ENCODE measurements around the gene EME2.
A peak's percentile ranks its signal among the peaks of the same experiment; 100 is the strongest.

Gene EME2

GRCh38 chr16:1778200-1779179 lies 5.9 kb downstream of the EME2 start:
- DNase-seq: no peak

- no peak for DNase-seq
Measured at GRCh38 chr16:1779234-1779701, 6.7 kb downstream of the EME2 start.

DNA sequence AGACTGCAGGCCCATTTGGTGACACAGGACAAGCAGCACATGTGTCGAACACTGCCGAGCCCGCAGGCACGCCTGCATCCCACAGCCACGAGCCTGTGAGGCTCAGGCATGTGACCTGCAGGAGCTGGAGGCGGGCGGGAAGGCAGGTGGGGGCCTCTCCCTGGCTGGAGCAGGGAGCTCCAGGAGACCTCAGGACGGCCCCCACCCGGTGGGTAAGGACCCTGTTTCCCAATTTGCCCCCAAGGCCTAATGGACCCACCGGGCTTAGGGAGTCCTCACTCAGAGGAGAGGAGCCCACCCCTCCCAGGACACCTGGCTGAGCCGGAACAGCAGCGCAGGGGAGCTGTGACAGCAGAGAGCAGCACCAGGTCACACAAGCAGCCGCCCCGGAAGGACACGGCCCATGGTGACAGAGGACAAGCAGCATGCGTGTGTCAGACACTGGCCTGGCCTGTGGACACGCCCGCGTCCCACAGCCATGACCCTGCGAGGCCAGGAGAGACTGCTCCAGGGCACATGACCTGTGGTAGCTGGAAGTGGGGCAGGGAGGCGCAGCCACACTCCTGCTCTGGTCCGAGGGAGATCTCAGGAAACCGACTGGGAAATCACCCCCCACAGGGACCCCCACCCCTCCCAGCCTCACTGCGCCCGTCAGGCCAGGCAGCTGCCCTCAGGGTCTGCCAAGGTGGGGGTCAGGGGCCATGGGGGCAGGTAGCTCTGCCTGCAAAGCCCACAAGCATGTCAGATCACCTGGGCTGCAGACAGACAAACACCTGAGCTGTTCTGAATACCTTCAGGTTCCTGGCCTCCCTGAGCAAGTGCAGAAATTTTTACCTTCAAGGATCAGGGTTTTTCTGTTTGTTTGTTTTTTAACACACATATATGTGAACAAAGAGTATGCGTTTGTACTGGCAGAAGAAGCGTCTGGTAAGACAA lies 7.4 kb downstream of the EME2 start:
- DNase-seq: no peak

- no peak for DNase-seq
Measured at GRCh38 chr16:1780677-1781072, 8.1 kb downstream of the EME2 start.

GRCh38 chr16:1781254-1781653 lies 8.6 kb downstream of the EME2 start:
- no peak for DNase-seq

- no peak for DNase-seq
Measured at GRCh38 chr16:1781758-1782407, 9.3 kb downstream of the EME2 start.

DNA sequence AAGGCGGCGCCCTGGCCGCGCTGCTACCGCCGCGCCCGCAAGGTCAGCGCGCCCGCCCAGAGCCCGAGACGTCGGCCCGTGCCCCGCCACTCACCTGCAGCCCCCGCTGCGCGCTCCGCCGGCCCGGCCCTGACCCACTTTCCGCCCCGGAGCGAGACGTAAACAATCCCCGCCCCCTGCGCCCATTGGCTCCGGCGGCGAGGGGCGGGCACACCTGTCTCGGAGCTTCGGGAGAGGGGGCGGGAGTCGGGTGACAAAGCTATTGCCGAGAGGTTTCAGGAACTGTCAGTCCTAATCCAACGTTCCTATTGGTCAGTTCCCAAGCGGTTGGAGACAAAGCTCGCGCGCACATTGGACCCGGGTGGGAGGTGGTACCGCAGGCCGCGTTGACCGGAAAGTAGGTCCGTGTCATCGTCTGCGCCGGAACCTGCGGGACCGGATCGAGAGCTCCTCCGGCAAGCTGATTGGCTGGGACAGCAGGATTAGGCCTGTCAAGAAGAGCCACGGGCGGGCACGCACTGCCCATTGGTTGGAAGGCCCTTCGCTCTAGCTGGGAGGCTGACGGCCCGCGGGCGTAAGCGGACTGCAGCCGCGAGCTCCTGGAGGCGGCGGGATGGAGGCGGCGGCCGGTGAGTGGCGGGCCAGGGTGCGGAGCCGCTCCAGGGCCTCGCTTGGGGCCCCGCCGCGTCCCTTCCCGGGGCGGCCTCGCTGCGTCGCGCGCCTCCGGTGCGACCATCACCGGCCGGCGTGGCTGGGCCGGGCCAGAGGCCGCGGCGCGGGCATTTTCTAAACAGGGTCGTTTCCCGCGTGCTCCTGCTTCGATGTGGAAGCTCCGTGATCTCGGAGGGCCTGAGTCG lies 10.0 kb downstream of the EME2 start, which contains the start of the genes NUBP2 and SPSB3:
NUBP2 (plus strand) TSS at position 553 of the 857 bp plus-strand sequence; CDS start at position 614, 61 bp downstream.
SPSB3 (minus strand) TSS at position 164 of the 857 bp plus-strand sequence. CDS start 1,088 bp downstream, outside the sequence.
- peak; percentile 98 to 99 for DNase-seq

DNA sequence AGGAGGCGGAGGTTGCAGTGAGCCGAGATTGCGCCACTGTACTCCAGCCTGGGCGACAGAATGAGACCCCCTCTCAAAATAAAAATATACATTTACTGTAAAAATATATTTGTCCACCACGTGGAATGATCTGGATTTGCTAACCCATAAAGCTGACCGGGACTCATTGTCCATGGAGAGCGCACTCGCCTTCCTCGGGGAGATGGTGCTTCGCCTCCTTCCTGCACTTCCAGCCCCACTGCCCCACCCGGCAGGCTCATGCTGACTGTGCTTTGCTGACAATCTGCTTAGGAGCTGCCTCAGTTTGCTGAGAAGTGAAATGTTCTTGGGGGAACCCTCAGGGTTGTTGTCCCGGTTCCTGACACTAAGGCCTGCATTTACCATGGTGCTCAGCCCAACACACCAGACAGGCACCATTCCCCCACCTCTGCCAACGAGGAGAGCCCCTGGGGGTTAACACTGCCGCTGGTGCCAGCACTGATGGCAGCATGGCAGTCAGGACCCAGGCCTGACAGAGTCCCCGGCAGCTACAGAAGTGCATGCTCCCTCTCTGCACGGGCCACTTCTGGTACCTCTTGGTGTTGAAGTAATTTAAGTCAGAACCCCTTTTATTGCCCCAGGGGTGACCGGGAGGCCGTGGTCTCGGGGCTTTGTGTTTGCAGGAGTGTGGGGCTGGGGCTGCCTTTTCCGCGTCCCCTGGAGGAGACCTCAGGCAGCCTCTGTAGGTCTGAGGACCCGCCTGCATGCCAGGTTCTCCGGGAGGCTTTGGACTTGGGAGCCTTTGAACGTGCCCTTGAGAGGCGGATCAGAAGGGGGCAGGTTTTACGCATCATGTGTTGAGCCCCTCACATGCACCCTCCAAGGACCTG lies 12.6 kb downstream of the EME2 start:
- no peak for DNase-seq

GRCh38 chr16:1785846-1786170 lies 13.2 kb downstream of the EME2 start:
- DNase-seq: no peak

DNA sequence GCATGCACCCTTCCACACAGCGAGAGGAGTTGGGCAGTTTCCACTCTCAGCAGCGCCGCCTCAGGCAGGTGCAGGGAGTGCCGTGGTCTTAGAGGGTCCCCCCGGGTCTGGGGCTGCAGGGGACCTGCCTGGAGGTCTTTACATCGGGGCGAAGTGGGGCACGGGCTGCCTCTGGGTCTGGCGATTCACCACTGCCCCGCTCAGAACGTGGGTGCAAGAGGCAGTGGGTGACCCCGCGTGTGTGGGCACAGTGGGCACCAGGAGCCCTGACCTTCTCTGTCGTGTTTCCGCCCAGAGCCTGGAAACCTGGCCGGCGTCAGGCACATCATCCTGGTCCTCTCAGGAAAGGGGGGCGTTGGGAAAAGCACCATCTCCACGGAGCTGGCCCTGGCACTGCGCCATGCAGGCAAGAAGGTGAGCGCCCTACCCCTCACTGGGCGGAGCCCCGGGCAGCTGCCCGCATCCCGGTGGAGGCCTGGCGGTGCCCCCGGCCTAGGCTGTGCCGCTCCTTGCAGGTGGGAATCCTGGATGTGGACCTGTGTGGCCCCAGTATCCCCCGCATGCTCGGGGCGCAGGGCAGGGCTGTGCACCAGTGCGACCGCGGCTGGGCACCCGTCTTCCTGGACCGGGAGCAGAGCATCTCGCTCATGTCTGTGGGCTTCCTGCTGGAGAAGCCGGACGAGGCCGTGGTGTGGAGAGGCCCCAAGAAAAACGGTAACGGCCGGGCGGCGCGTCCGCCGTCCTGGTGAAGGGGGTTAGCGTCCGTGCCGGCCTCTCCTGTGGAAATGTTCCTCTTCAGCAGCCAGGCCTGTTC lies 13.8 kb downstream of the EME2 start:
- DNase-seq: no peak

GRCh38 chr16:1787056-1787321 lies 14.4 kb downstream of the EME2 start:
- no peak for DNase-seq

DNA sequence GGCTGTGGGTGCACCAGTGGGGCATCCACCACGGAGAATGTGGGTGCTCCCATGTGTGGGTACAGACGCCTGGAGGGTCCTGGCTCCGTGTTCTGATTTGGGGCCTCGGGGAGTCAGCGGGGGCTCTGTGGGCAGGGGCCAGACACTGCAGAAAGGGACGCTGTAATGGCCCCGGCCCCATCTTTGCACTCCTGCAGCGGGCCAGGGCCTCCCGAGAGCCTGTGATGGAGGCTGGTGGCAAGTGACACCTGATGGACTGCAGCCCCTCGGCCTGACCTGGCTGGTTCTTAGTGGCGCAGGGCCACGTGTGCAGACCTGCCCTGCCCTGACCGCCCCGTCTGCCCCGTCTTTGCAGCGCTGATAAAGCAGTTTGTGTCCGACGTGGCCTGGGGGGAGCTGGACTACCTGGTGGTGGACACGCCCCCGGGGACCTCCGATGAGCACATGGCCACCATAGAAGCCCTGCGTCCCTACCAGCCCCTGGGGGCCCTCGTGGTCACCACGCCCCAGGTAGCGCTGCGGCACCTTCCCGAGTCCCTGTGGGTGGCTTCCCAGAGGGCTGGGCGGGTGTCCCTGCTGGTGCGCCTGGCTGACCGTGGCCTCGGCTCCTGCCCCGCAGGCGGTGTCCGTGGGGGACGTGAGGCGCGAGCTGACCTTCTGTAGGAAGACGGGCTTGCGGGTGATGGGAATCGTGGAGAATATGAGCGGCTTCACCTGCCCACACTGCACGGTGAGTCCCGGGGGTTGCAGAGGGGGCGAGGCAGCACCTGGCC lies 14.9 kb downstream of the EME2 start:
- DNase-seq: no peak

GRCh38 chr16:1788095-1788707 lies 15.6 kb downstream of the EME2 start:
- no peak for DNase-seq

DNA sequence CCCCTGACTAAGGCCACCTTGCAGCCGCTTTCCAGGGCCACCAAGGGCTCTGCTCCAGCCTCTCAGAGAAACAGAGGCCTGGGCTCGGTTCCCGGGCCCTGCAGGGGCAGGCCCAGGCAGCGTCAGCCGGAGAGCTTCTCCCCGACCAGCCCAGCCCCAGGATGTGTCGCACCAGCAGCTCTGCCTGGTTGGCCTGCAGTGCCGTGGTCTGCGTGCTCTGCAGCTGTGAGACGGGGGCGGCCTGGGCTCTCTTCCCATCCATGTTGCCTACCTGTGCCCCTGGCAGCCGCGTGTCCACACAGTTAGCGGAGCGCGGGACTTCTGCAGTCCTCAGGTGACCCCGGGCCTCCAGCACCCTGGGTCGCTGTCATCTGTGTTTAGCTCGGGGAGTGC lies 16.1 kb downstream of the EME2 start:
- no peak for DNase-seq

DNA sequence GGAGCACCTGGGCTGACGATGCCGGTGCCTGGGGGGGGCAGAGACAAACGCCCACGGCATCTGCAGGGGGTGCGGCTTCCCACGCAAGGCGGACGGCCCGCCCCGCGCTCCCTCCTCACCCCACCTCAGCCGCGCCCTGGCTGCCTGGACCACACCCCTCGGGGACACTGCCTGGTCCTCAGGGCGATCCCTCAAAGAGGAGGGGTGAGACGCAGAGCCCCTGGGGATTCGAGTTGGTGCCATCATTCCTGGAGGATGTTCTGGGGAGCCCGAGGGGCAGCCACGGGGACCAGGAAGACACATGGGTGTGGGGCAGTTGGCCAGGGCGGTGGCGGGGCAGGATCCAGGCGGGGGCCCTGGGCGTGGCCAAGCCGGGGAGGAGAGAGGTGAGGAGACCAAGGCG lies 17.0 kb downstream of the EME2 start:
- no peak for DNase-seq

GRCh38 chr16:1790261-1790610 lies 17.6 kb downstream of the EME2 start:
- no peak for DNase-seq

DNA sequence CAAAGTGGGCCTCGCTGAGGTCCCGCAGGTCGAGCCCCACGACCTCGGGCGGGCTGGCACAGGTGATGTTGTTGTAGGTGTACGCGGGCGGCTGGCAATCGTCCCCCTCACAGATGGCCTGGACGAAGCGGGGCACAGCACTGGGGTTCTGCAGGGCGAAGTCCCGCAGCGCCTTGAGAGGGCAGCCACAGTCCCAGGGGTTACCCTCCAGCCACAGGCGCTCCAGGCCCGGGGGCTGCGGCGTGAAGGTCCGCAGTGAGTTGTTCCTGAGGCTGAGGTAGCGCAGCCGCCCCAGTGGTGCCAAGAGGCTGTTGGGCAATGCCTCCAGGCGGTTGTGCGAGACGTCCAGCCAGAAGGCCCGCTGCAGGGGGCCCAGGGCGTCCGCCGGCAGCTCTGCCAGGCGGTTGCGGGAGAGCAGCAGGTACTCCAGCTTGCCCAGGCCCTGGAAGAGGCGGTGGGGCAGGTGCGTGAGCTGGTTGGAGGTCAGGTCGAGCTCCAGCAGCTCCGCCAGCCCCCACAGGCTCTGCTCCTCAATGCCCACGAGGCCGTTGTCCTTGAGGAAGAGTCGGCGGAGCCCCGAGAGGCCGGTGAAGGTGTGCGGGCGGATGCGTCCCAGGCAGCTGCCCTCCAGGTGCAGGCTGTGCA lies 18.1 kb downstream of the EME2 start:
- DNase-seq: no peak

DNA sequence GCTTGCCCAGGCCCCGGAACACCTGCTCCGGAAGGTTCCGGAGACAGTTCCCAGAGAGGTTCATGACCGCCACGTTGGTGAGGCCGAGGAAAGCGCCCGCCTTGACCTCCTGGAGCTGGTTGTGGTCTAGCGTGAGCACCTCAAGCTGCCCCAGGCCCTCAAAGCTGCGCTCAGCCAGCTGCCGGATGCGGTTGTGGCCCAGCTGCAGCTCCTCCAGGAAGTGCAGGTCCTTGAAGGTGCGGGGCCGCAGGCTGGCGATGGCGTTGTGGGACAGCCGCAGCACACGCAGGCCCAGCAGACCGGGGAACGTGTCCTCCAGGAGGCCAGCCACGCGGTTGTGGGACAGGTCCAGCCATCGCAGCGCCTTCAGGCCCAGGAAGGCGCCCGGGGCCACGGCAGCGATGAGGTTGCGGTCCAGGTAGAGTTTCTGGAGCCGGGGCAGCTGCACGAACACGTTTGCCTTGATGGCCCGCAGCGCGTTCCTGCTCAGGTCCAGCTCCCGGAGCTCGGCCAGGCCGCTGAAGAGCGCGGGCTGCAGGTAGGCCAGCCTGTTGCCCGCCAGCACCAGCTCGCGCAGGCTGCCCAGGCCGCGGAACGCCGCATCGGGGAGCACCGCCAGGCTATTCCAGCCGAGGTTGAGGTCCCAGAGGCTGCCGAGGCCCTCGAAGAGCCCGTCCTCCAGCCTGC lies 18.8 kb downstream of the EME2 start:
- DNase-seq: no peak

Measured in cerebellar nuclear complex (tissue), 1 donor.